ENCODE results near the gene TARS3.
A peak's percentile ranks its signal among the peaks of the same experiment; 100 is the strongest.
"Not testable (repeated sequence)": the region's sequence is repeated elsewhere in the genome, so short reads cannot be mapped to it uniquely, and the experiment has no call there.

TARS3 gene

DNA sequence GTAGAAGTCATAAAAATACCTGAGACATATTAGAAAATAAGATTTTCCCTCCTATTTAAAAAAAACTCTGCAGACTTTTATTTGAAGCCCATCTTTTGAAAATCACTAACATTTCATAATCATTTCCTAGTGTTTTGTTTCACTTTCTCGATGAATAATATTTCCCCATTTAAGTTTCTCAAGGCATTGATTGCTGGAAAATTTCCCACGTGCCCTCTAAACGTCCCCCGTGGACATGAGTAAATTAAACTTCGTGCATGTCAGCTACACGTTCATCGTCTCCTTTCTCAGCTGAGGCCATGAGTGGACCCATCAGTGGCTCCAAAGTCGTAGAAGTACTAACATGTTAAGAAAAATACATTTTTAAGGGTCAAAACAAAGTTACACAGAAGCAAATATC lies 70.1 kb downstream of the TARS3 start:
- DNase-seq (ENCODE audit: low read depth) = no peak

DNA sequence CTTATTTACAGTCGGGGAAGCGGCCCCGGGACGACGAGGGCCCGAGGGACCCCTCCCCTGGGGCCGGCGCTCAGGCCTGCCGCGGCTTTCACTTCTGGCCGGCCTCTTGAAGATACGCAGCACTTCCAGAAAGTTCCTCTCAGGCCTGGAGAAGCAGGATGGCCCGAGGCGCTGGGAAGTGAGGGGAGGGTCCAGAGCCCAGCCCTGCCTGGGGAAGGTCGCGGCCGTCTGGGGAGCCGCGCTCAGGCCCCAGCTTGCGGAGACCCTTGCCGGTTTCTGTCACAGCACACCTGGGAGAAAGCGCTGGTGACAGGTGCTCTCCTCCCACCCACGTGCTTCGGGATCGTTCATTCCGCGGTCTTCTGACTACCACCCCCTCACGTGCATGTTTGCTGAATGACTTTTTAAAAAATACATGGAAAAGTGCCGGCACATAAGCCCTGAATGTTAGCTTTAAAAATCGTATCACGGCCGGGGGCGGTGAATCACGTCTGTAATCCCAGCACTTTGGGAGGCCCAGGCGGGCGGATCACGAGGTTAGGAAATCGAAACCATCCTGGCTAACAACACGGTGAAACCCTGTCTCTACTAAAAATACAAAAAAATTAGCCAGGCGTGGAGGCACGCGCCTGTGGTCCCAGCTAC lies 71.4 kb downstream of the TARS3 start:
- no peak for DNase-seq (ENCODE audit: low read depth)

DNA sequence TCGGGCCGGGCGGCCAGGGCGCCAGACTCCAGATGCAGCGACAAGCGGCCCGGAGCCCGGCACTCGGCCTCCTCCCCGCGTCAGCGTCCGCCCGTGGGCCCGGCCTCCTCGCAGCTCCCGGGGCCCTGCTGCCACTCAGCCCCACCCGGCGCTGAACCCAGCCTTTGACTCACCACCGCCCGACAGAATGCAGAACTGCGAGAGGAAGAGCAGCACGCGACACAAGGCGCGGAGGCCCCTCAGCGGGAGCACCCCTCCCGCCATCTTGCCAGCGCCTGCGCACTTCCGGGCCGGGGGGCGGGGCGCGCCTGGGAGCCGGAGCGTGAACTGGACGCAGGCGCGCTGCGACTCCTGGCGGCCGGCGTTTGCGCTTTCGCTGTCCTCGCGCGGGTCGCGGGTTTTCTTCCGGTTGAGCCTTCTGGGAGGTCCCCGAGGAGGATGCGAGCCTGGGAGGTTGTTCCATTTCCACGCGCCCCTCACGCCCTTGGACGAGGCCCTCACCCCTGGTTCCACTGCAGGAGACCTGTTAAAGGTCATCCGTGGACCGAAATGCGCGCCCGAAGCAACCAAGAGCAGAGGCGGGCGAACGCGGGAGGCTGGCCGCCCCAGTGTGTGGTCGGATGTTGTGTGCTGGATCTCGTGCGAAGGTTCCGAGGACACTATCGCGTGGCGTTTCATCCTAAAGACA lies 72.0 kb downstream of the TARS3 start, which contains the start of gene TM2D3:
Gene TM2D3 (minus strand): TSS at position 284 of the 688 bp plus-strand sequence. CDS start 20 bp downstream, at position 264.
- DNase-seq (ENCODE audit: low read depth) = peak; percentile 94

DNA sequence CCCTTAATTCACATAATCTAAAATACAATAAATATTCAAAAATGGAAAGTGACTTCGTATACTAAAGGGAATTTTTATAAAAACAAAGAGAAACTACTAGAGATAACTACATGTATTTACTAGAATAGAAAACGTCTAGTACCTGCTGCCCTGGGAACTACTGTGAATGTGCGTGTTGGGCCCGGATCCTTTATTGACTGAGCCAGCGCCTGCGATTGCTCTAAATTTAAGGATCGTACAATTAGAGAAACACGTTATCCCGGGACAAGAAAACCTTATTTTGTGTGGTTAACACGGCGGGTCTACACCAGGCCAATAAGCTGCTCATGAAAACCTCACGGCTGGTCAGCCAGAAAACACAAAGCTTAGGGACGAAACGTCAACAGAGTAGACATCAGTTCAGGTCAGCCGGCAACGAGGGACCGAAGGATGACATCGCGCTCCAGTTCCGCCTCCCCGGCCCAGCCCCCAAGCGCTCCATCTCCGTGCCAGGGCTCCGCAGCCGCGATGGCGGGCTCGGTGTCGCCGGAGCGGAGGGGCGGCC lies 72.6 kb downstream of the TARS3 start:
- no peak for DNase-seq (ENCODE audit: low read depth)

DNA sequence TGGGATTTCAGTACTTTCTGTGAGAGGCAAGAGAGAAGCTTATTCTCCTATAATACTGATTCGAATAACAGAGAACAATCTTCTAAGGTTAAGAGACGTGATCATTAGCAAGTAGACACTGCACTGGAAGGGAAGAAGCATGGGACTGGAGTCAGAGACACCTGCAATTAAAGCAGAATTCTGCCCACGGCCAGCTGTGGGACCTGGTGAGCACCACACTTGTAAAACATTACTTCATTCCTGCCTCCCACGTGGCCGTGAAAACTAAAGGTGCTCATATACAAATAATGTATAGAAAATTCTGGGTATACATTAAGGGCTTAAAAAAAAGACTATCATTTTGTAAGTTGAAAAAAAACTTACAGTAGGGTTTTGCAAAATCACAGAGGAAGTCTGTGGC lies 74.1 kb downstream of the TARS3 start:
- DNase-seq (ENCODE audit: low read depth) = no peak

DNA sequence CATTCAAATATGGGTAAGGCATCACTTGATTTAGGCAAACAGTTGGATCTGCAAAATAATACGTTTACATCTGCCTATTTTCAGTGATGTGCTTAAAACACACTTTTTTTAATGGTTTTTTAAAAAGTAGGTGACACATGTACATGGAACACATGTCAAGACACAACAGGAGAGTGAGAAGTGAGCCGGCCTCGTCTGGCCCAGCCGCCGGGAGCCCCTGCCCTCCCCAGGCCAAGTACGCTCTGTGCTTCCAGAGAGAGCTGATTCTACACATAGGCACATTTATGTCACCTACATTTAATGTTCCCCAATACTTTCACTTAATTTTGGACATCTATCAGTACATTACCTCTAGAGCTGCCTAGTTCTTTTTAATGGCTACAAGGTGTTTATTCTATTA lies 75.9 kb downstream of the TARS3 start:
- no peak for DNase-seq (ENCODE audit: low read depth)

DNA sequence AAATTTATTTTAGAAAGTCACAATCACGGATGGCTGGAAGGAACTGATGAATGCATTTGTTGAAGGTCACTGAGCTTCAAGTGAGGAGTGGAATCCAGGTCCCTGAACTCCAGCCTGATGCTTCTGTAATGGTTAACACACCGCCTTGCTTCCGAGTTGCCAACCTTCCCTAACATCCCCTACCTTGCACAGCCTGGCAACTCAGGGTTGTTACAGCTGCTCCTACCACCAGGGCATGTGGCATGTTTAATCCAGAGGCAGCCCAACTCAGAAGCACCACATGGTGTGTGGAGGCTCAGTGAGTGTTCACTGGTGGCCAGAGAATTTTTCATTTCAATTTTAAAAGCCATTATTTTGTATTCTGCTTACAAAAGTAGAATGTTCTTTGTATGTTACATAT lies 77.0 kb downstream of the TARS3 start:
- DNase-seq (ENCODE audit: low read depth) = no peak

DNA sequence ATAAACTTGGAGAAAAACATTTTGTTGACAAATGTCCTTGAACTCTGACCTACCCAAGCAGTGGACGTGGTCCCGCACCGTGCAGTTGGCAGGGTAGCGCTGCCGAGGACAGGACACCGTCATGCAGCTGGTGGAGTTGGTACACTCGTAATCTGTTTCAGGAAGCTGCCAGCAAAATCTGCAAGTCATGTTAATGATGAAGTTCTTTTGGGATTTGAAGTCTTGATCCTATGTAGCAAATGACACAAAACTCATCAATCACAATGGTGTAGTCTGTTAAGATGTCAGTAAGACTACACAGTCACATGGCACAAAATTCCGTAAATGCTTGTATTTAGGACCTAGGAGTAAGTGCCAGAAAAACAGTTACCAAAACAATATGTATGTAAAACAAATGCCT lies 77.6 kb downstream of the TARS3 start:
- DNase-seq (ENCODE audit: low read depth) = no peak

DNA sequence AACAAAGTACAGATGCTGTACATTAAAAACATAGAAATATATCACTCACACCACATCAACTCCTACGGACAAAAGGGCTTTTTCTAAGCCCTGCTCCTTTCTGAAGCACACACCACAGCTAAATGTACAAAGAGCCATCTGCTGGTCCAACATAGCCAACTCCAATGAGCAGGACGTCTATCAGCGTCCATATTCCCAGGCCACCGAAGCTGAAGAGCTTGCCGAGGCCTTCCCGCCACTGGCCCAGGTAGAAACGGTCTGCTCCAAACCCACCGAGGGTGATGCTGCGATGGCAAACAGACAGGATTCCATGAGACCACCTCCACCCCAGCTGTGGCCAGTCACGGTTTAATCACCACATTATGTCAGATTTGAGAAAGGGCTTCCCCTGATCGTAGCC lies 81.9 kb downstream of the TARS3 start:
- no peak for DNase-seq (ENCODE audit: low read depth)

DNA sequence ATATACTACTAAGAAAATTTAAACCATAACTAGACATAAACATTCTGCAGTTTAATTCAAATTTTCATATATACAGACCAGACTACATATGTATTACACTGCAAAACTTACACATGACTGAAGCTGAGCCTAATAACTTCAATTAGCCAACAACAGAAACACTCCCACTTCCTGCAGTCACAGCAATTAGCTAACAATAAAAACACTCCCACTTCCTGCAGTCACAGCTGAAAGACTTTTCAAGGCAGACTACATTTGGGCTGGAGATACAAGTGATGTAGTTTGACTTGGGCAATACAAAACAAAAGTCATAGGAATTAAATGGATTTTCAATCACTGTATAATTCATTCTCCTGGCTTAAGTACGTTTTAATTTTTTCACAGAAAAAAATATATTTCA lies 82.4 kb downstream of the TARS3 start:
- DNase-seq (ENCODE audit: low read depth) = no peak

DNA sequence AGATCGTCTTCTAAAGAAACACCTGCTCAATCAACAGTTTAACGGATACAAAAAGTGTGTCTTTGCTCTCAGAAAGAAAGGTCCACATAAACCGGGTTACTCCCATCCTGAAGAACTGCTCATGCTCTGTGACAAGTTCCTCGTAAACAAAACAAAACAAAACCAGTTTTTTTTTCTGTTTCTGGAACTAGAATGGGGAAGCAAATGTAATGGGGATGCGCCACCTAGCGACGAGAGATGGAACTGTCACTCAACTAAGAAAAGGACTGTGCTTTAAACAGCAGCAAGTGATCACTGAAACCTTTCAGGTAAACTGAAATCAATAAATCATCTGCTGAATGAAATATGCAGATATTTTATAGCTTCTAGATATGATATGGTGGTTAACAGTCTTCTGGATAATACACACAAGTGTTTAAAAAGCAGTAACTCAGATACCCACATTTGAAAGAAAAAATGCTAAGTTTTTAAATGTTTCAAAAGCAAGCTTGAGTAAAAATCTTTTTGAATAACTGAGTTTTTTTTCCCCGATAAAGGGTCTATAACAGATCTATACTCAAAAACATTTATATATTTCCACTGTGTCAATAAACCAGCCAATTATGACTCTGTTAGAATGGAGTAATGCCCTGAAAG lies 83.0 kb downstream of the TARS3 start:
- DNase-seq (ENCODE audit: low read depth) = peak; percentile 52

DNA sequence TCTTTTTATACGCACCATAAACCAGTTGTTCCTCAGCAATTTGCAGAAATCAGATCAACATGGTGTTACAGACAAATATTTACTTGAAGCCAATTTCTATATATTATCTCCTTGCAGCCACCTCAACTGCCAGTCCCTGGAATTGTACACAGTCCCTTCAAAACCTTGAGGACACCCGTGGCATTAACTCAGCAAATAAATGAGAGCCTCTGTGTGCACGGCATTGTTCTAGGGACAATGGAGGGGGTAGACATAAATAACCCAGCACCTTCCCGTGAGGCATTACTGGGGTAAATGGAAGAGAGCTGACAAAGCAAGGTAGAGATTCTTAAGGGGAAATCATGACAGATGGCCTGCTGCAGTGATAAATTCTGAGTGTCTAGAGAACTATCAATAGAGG lies 84.6 kb downstream of the TARS3 start:
- DNase-seq (ENCODE audit: low read depth) = no peak

DNA sequence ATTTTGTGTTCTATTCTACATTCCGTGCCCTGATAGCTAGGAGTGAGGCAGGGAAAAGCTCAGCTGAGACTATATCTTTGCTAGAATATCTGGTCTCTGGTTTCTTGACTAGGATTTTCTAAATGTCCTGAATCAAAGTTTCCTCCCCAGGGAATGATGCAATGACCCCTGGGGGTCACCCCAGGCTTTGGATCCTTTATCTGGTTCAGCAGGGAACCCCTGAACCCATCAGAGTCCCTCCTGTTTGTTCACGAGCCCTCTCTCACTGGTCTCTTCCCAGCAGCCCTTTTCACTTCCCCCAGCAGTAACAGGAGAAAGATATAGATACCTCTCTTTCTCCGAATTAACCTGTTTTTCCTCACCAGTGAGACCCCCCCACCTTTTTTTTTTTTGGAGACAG lies 86.4 kb downstream of the TARS3 start:
- no peak for DNase-seq (ENCODE audit: low read depth)

DNA sequence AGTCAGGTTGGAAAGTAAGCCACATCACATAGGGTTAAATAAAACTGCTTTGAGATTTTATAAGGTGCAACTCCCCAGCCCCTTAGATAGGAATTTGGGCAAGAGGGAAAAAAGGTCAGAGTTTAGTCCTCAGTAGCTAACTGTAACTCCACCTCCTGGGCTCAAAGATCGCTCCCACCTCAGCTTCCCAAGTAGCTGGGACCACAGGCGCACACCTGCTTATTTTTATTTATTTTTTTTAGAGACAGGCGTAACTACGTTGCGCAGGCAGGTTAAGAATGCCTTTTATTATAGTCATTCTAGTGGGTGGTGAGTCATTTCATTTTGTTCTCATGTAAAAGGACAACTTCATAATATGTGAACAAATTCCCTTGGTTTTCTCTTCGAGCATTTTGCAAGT lies 86.8 kb downstream of the TARS3 start:
- no peak for DNase-seq (ENCODE audit: low read depth)

DNA sequence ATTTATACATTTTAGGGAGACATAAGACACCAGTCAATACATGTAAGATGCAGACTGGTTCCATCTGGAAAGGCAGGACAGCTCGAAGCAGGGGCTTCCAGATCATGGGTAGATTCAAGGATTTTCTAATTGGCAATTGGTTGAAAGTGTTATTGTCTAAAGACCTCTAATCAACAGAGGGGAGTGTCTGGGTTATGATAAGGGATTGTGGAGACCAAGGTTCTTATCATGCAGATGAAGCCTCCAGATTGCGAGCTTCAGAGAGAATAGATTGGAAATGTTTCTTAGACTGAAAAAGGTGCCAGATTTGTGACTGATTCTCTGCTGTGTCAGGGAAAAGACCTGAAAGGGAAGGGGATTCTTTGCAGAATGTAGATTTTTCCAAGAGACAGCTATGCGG lies 87.2 kb downstream of the TARS3 start:
- DNase-seq (ENCODE audit: low read depth) = no peak

DNA sequence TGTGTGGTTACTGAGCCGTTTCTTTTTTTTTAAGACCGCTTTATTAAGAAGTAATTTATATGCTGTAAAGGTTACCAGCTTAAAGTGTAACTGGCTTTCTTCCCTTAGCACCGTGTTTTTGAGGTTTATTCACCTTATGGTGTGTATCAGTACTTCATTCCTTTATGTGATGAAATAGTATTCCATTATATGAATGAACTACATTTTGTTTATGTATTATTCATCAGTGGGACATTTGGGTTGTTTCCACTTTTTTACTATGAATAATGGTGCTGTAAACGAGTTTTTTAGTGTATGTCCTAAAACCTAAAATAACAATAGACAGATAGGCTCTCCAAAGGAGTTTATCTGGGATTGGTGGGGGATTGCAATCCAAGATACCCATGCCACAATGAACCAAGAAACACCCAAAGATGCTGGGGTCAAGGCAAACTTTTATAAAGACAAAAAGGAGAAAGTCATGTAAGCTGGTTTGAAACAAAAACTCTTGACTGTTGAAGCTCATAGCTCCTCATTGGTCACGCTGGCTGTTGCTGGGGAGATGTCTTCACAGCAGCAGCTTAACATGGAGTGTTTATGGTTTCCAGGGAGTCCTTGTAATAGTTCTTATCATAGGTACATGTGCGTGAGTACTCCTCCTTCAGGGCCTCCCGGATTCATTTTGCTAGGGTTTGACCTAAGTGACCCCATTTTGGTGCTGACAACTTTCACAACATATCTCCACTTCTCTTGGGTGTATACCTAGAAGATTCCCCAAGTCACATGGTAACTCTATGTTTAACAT lies 88.1 kb downstream of the TARS3 start:
- DNase-seq (ENCODE audit: low read depth) = no peak

DNA sequence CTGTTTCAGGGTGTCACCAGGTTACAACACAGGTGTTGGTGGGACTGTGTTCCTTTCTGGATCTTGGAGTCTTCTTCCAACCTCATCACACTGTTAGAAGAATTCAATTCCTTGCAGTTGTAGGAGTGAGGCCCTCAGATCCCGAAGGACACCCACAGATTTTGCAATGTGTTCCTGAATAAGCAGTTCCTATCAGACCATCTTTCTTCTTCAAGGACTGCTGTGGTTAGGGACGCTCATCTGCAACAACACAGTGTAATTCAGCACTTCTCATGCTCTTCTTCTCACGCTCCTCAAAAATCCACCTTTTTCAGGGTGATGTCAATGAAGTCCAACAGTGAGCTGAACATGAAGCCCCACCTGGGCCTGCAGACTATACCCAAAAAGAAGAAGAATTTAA lies 90.9 kb downstream of the TARS3 start:
- no peak for DNase-seq (ENCODE audit: low read depth)

DNA sequence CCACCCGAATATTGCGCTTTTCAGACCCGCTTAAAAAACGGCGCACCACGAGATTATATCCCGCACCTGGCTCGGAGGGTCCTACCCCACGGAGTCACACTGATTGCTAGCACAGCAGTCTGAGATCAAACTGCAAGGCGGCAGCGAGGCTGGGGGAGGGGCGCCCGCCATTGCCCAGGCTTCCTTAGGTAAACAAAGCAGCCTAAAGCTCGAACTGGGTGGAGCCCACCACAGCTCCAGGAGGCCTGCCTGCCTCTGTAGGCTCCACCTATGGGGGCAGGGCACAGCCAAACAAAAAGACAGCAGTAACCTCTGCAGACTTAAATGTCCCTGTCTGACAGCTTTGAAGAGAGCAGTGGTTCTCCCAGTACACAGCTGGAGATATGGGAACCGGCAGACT lies 97.5 kb downstream of the TARS3 start:
- DNase-seq (ENCODE audit: low read depth) = not testable (repeated sequence)

DNA sequence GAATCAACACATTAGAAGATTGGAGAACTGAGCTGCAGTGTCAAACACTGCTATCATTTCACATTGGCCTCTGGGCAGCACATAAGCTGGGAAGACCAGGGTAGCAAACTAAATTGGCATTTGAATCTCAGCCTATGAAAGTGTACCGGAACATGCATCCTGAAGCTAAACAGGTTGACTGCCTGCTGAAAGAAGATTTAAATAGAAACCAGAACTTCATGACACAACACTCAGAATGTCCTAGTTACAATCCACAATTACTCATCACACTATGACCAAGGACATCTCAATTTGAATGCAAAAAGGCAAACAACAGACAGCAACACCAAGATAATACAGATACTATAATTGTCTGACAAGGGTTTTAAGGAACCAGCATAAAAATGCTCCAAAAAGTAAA lies 98.3 kb downstream of the TARS3 start:
- no peak for DNase-seq (ENCODE audit: low read depth)

DNA sequence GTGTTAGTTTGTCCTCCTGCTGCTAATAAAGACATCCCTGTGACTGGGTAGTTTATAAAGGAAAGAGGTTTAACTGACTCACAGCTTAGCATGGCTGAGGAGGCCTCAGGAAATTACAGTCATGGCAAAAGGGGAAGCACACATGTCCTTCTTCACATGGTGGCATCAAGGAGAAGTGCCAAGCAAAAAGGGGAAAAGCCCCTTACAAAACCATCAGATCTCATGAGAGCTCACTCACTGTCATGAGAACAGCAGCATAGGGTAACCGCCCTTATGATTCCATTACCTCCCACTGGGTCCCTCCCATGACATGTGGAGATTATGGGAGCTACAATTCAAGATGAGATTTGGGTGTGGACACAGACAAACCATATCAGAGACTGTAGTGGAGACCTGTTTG lies 99.1 kb downstream of the TARS3 start:
- no peak for DNase-seq (ENCODE audit: low read depth)

DNA sequence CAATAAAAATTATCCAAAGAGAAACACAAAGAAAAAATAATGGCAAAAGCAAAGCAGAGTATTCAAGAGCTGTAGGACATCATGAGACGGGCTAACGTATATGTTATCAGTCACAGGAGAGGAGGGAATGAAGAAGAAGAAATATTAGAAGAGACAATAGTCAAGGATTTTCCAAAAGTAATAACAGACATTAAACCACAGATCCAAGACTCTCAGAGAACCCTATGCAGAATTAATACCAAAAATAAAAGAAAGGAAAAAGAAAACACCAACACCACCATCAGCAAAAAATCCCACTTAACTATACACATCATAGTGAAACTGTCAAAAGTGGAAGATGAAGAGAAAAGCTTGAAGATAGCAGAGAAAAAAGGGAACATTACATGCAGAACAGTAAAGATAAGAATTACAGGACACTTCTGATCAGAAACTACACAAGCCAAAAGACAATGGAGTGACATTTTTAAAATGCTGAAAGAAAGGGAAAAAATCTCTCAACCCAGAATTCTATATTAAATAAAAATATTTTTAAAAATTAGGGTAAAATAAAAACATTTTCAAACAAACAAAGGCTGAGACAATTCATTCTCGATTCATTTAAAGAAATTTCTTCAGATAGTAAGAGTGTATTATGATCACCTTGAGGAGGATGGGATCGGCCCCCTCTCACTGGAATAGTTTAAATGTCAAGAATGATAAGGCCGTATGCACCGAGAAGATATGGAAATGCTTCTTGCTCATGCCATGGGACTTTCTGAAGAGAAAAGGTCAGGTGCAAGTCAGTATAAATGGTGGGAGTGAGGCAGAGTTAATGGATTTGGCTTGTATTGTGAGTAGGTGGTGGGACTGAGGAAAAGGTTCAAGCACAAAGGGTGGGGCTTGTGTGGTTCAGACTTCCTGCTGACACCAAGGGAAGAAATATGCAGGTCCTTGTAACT lies 100.6 kb downstream of the TARS3 start:
- no peak for DNase-seq (ENCODE audit: low read depth)

Measured in stimulated activated CD8-positive, alpha-beta memory T cell treated with anti-CD3 and anti-CD28 coated beads, Interleukin-4, amount 100 ng/mL, for 24 hours (primary cell).